ENCODE results near the gene XRCC4.

GRCh38 chr5:83219077-83219476 lies 141.7 kb downstream of the XRCC4 start:
- TF ChIP-seq KAT7 (CRISPR knock-in tag; IDR thresholded peaks at IDR 0.05; ENCODE audit: borderline replicate concordance) = no peak
- no peak for TF ChIP-seq SMYD3 (CRISPR knock-in tag; IDR thresholded peaks at IDR 0.05)
- TF ChIP-seq, protein P1, sequence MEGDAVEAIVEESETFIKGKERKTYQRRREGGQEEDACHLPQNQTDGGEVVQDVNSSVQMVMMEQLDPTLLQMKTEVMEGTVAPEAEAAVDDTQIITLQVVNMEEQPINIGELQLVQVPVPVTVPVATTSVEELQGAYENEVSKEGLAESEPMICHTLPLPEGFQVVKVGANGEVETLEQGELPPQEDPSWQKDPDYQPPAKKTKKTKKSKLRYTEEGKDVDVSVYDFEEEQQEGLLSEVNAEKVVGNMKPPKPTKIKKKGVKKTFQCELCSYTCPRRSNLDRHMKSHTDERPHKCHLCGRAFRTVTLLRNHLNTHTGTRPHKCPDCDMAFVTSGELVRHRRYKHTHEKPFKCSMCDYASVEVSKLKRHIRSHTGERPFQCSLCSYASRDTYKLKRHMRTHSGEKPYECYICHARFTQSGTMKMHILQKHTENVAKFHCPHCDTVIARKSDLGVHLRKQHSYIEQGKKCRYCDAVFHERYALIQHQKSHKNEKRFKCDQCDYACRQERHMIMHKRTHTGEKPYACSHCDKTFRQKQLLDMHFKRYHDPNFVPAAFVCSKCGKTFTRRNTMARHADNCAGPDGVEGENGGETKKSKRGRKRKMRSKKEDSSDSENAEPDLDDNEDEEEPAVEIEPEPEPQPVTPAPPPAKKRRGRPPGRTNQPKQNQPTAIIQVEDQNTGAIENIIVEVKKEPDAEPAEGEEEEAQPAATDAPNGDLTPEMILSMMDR (CRISPR knock-in tag; IDR thresholded peaks at IDR 0.05) = no peak
- TF ChIP-seq ZNF18 (CRISPR knock-in tag; IDR thresholded peaks at IDR 0.05; ENCODE audit: insufficient replicate concordance) = no peak
- no peak for TF ChIP-seq SIN3A (IDR thresholded peaks at IDR 0.05; ENCODE audit: borderline replicate concordance, low read depth, low read length)
- TF ChIP-seq ZFP90 (CRISPR knock-in tag; IDR thresholded peaks at IDR 0.05; ENCODE audit: borderline replicate concordance) = no peak
- TF ChIP-seq ZNF44 (CRISPR knock-in tag; IDR thresholded peaks at IDR 0.05) = no peak
- no peak for TF ChIP-seq POLR2A (IDR thresholded peaks at IDR 0.05; ENCODE audit: insufficient read depth in 1 of 2, low read depth in 2 of 2, low read length in 2 of 2)
- TF ChIP-seq MXD4 (CRISPR knock-in tag; IDR thresholded peaks at IDR 0.05) = no peak
- no peak for TF ChIP-seq CBX5 (CRISPR knock-in tag; IDR thresholded peaks at IDR 0.05; ENCODE audit: borderline replicate concordance)
- TF ChIP-seq KMT2A (CRISPR knock-in tag; IDR thresholded peaks at IDR 0.05) = no peak
